Common myeloid progenitor, CD34-positive (primary cell): ENCODE results near the gene CXCR4.
"Not testable (repeated sequence)": the region's sequence is repeated elsewhere in the genome, so short reads cannot be mapped to it uniquely, and the experiment has no call there.

Experiments
- CTCF ChIA-PET: fragments of 350-600 bp; sonication (Branson Sonifier 250); formaldehyde crosslinking; loops from one replicate; lab custom pipeline; 2021; ENCODE audit warnings: antibody characterized with exemption; lab: Charles Lee
- POLR2A ChIA-PET: fragments of 350-600 bp; sonication (Branson Sonifier 250); formaldehyde crosslinking; loops from one replicate; lab custom pipeline; 2021; ENCODE audit warnings: antibody characterized with exemption; lab: Charles Lee
- DNase-seq, 3 donors: peaks; one replicate each; pipeline versions ENCODE4 v3.0.0 to v3.0.0-alpha.2; 2013
- H3K27ac ChIP-seq, 2 experiments: 1 replicate in 1 of 2; 2 replicates in 1 of 2; pipeline ENCODE4 v1.7.0; 2013; ENCODE audit warnings: inconsistent platforms in 2 of 2, low read length in 2 of 2, mild to moderate bottlenecking in 2 of 2, low read depth in 1 of 2, moderate library complexity in 1 of 2; ENCODE audit not compliant: severe bottlenecking in 2 of 2, insufficient read depth in 1 of 2, poor library complexity in 1 of 2
- H3K27me3 ChIP-seq, 5 experiments: replicated peaks in 2 of 5; 1 replicate in 3 of 5; 2 replicates in 2 of 5; pipeline versions ENCODE4 v1.6.1 to v1.7.0; 2013; ENCODE audit warnings: low read length in 4 of 5, mild to moderate bottlenecking in 2 of 5, moderate library complexity in 2 of 5, inconsistent platforms in 1 of 5; ENCODE audit not compliant: insufficient read depth in 5 of 5, control insufficient read depth in 4 of 5
- H3K36me3 ChIP-seq, 4 experiments: 1 replicate in 2 of 4; 2 replicates in 2 of 4; pipeline versions ENCODE4 v1.6.1 to v1.7.0; 2013; ENCODE audit warnings: low read length in 3 of 4, control low read depth in 1 of 4, mild to moderate bottlenecking in 1 of 4; ENCODE audit not compliant: control insufficient read depth in 4 of 4, insufficient read depth in 4 of 4
- H3K4me1 ChIP-seq, 4 experiments: 1 replicate in 3 of 4; 2 replicates in 1 of 4; pipeline versions ENCODE4 v1.6.1 to v1.7.1; 2013; ENCODE audit warnings: low read length in 3 of 4, mild to moderate bottlenecking in 3 of 4, control low read depth in 1 of 4, inconsistent platforms in 1 of 4, moderate library complexity in 1 of 4; ENCODE audit not compliant: control insufficient read depth in 4 of 4, insufficient read depth in 4 of 4; ENCODE audit errors: control extremely low read depth in 1 of 4
- H3K4me3 ChIP-seq, 7 experiments: 1 replicate in 4 of 7; 2 replicates in 3 of 7; pipeline versions ENCODE4 v1.5.1 to v1.7.0; 2013; ENCODE audit warnings: mild to moderate bottlenecking in 7 of 7, low read length in 6 of 7, moderate library complexity in 6 of 7, inconsistent platforms in 2 of 7, low read depth in 2 of 7, control low read depth in 1 of 7; ENCODE audit not compliant: insufficient read depth in 4 of 7, control insufficient read depth in 1 of 7; ENCODE audit errors: extremely low read depth in 1 of 7
- H3K9me3 ChIP-seq, 5 experiments: 1 replicate in 4 of 5; 2 replicates in 1 of 5; pipeline versions ENCODE4 v1.6.1 to v1.7.1; 2013; ENCODE audit warnings: low read length in 4 of 5, mild to moderate bottlenecking in 2 of 5, inconsistent platforms in 1 of 5, low read depth in 1 of 5, moderate library complexity in 1 of 5; ENCODE audit not compliant: control insufficient read depth in 4 of 5, insufficient read depth in 2 of 5; ENCODE audit errors: control extremely low read depth in 1 of 5
- WGBS: methylation state at CpG from one replicate; pipeline ENCODE4 v1.1.5; 2013; ENCODE audit not compliant: insufficient coverage; 5-methylcytosine and 5-hydroxymethylcytosine counted together

The CXCR4 gene

GRCh38 chr2:136080114-136080513, 37.8 kb downstream of the CXCR4 start:
- Histone ChIP-seq H3K4me3 (no peak overlapping the region), H3K27ac (no peak overlapping the region), H3K27me3 (no peaks in the 10 kb centered on the region), H3K36me3 (no peaks in the 10 kb centered on the region), H3K9me3 (peaks cover 0 to 29% (median 2%) of the 10 kb centered on the region in 5 experiments), H3K4me1 (no peaks in the 10 kb centered on the region)
- POLR2A ChIA-PET = no interaction called here
- WGBS = 91% methylated on average over 2 of the region's 2 CpGs
- CTCF ChIA-PET = no interaction called here
- no peak for DNase-seq

- CTCF ChIA-PET = no interaction called here
- Histone ChIP-seq H3K9me3 (peaks cover 0 to 54% (median 8%) of the 10 kb centered on the region in 5 experiments), H3K4me3 (no peak overlapping the region), H3K4me1 (no peaks in the 10 kb centered on the region), H3K36me3 (no peaks in the 10 kb centered on the region), H3K27me3 (no peaks in the 10 kb centered on the region), H3K27ac (no peak overlapping the region)
- no peak for DNase-seq
- POLR2A ChIA-PET = no interaction called here
- WGBS = 100% methylated on average over 5 of the region's 5 CpGs
These were observed 40.8 kb downstream of the CXCR4 start for GRCh38 chr2:136077107-136077506.

GRCh38 chr2:136075476-136075875, 42.5 kb downstream of the CXCR4 start:
- Histone ChIP-seq H3K4me1 (no peaks in the 10 kb centered on the region), H3K27ac (no peak overlapping the region), H3K27me3 (no peaks in the 10 kb centered on the region), H3K9me3 (peaks cover 0 to 68% (median 11%) of the 10 kb centered on the region in 5 experiments), H3K4me3 (no peak overlapping the region), H3K36me3 (no peaks in the 10 kb centered on the region)
- POLR2A ChIA-PET = no interaction called here
- CTCF ChIA-PET = no interaction called here
- no peak for DNase-seq
- 98% methylated on average over 12 of the region's 12 CpGs for WGBS

GRCh38 chr2:136072621-136073020, 45.3 kb downstream of the CXCR4 start:
- H3K4me3 ChIP-seq = no peak overlapping the region
- 95% methylated on average over 2 of the region's 3 CpGs for WGBS
- CTCF ChIA-PET = no interaction called here
- H3K27ac ChIP-seq = no peak overlapping the region
- H3K36me3 ChIP-seq = no peaks in the 10 kb centered on the region
- POLR2A ChIA-PET = no interaction called here
- DNase-seq = no peak
- H3K27me3 ChIP-seq = no peaks in the 10 kb centered on the region
- H3K4me1 ChIP-seq = no peaks in the 10 kb centered on the region
- peaks cover 0 to 52% (median 11%) of the 10 kb centered on the region in 5 experiments for H3K9me3 ChIP-seq

- H3K9me3 ChIP-seq = peaks cover 0 to 45% (median 9%) of the 10 kb centered on the region in 5 experiments
- WGBS = 100% methylated on average over 2 of the region's 4 CpGs
- DNase-seq, H3K27ac ChIP-seq, POLR2A ChIA-PET, CTCF ChIA-PET, H3K4me3 ChIP-seq, H3K36me3 ChIP-seq, H3K27me3 ChIP-seq, H3K4me1 ChIP-seq: not testable (repeated sequence)
These were observed 46.1 kb downstream of the CXCR4 start for GRCh38 chr2:136071887-136072286.

GRCh38 chr2:136070913-136071312, 47.0 kb downstream of the CXCR4 start:
- POLR2A ChIA-PET = no interaction called here
- 100% methylated on average over 2 of the region's 4 CpGs for WGBS
- DNase-seq = no peak
- CTCF ChIA-PET = no interaction called here
- Histone ChIP-seq H3K4me3 (no peak overlapping the region), H3K9me3 (peaks cover 0 to 39% (median 9%) of the 10 kb centered on the region in 5 experiments), H3K4me1 (no peaks in the 10 kb centered on the region), H3K27ac (no peak overlapping the region), H3K36me3 (no peaks in the 10 kb centered on the region), H3K27me3 (no peaks in the 10 kb centered on the region)

GRCh38 chr2:136069773-136070172, 48.2 kb downstream of the CXCR4 start:
- no peak for DNase-seq
- H3K36me3 ChIP-seq = no peaks in the 10 kb centered on the region
- H3K27me3 ChIP-seq = no peaks in the 10 kb centered on the region
- ChIA-PET POLR2A (no interaction called here), CTCF (interaction anchor here (1.2 kb wide), 1 partner anchor 16 kb away, joined by 4 read pairs; no protein-coding TSS in a partner anchor)
- 100% methylated on average over 1 of the region's 3 CpGs for WGBS
- peaks cover 0 to 37% (median 9%) of the 10 kb centered on the region in 5 experiments for H3K9me3 ChIP-seq
- peaks cover 0 to 4% (median 1%) of the 10 kb centered on the region in 4 experiments for H3K4me1 ChIP-seq
- H3K27ac ChIP-seq = no peak overlapping the region
- H3K4me3 ChIP-seq = no peak overlapping the region
